IgD-negative memory B cell (primary cell): ENCODE results near the gene OR10G4. TPM values are rescaled to one million over a fixed set of nuclear protein-coding genes. Genes with fewer than 3 reads are reported as not detected.
"Not testable (repeated sequence)": the region's sequence is repeated elsewhere in the genome, so short reads cannot be mapped to it uniquely, and the experiment has no call there.

Source experiments
- H3K27ac Mint-ChIP-seq, 3 donors: one replicate each; pipeline ENCODE4 v1.8.0; 2020 to 2022; ENCODE audit warnings: mild to moderate bottlenecking in 3 of 3, mixed read lengths in 3 of 3, moderate library complexity in 1 of 3
- H3K27me3 Mint-ChIP-seq: one replicate; pipeline ENCODE4 v1.8.0; 2021; ENCODE audit warnings: mixed read lengths
- H3K36me3 Mint-ChIP-seq: one replicate; pipeline ENCODE4 v1.8.0; 2020; ENCODE audit warnings: mild to moderate bottlenecking, mixed read lengths
- H3K4me1 Mint-ChIP-seq, 3 donors: one replicate each; pipeline ENCODE4 v1.8.0; 2020 to 2022; ENCODE audit warnings: mixed read lengths in 3 of 3, mild to moderate bottlenecking in 1 of 3
- H3K4me3 Mint-ChIP-seq, 4 donors: one replicate each; pipeline ENCODE4 v1.8.0; 2020 to 2022; ENCODE audit warnings: mild to moderate bottlenecking in 4 of 4, mixed read lengths in 4 of 4, moderate library complexity in 3 of 4
- H3K9me3 Mint-ChIP-seq, 3 donors: one replicate each; pipeline ENCODE4 v1.8.0; 2020 to 2021; ENCODE audit warnings: mixed read lengths in 3 of 3, mild to moderate bottlenecking in 1 of 3
- polyA plus RNA-seq: library from polyadenylated mRNA; unstranded; fragments of 300-500 nt; fragmentation: Illumina TruSeq; gene quantifications from one replicate; pipeline ENCODE4 v1.2.3, GENCODE V29; 2021

Gene OR10G4
- polyA plus RNA-seq, result not detected

GRCh38 chr11:124012697-124013096, at the start of gene OR10G4:
Gene OR10G4, plus strand, starts transcription at chr11:124012997. Its CDS starts 2,578 bp downstream, at chr11:124015575.
- H3K27me3 Mint-ChIP-seq, result peaks cover 3% of the 10 kb centered on the region
- H3K4me1 Mint-ChIP-seq, result no peaks in the 10 kb centered on the region
- no peaks in the 10 kb centered on the region for H3K9me3 Mint-ChIP-seq
- H3K4me3 Mint-ChIP-seq, result no peak within 1 kb of the TSS
- H3K27ac Mint-ChIP-seq, result no peak within 1 kb of the TSS
- no peaks in the 10 kb centered on the region for H3K36me3 Mint-ChIP-seq

- Mint-ChIP-seq H3K27ac (no peak overlapping the region), H3K9me3 (peaks cover 0 to 9% (median 0%) of the 10 kb centered on the region in 3 donors), H3K27me3 (no peaks in the 10 kb centered on the region), H3K4me1 (no peaks in the 10 kb centered on the region), H3K4me3 (no peak overlapping the region), H3K36me3 (no peaks in the 10 kb centered on the region)
These were observed 39.0 kb upstream of the OR10G4 start for GRCh38 chr11:123973816-123974215.

- H3K27me3 Mint-ChIP-seq, result no peaks in the 10 kb centered on the region
- H3K9me3 Mint-ChIP-seq, result peaks cover 0 to 4% (median 0%) of the 10 kb centered on the region in 3 donors
- H3K4me3 Mint-ChIP-seq, result peak overlapping the region in 1 of 4 donors; percentile 10
- no peak overlapping the region for H3K27ac Mint-ChIP-seq
- no peaks in the 10 kb centered on the region for H3K36me3 Mint-ChIP-seq
- H3K4me1 Mint-ChIP-seq, result no peaks in the 10 kb centered on the region
These were observed 35.8 kb upstream of the OR10G4 start for GRCh38 chr11:123976770-123977560.

GRCh38 chr11:123977731-123978347, 35.0 kb upstream of the OR10G4 start, which contains the start of gene OR10S1:
Gene OR10S1, minus strand, starts transcription at chr11:123977781. Its CDS starts 117 bp downstream, at chr11:123977664.
- Mint-ChIP-seq H3K4me3 (peak within 1 kb of the TSS in 1 of 4 donors; percentile 10), H3K36me3 (no peaks in the 10 kb centered on the region), H3K27me3 (no peaks in the 10 kb centered on the region), H3K27ac (no peak within 1 kb of the TSS), H3K4me1 (no peaks in the 10 kb centered on the region), H3K9me3 (peaks cover 0 to 8% (median 0%) of the 10 kb centered on the region in 3 donors)

GRCh38 chr11:123979311-123979710, 33.5 kb upstream of the OR10G4 start:
- Mint-ChIP-seq H3K27ac (no peak overlapping the region), H3K4me1 (no peaks in the 10 kb centered on the region), H3K36me3 (no peaks in the 10 kb centered on the region), H3K4me3 (no peak overlapping the region), H3K9me3 (peaks cover 0 to 10% (median under 1%) of the 10 kb centered on the region in 3 donors), H3K27me3 (no peaks in the 10 kb centered on the region)

GRCh38 chr11:123995119-123995518, 17.7 kb upstream of the OR10G4 start, which contains the start of gene OR10G6:
Gene OR10G6, minus strand, starts transcription at chr11:123995161. Its CDS starts 0 bp downstream, at chr11:123995161.
- H3K4me3 Mint-ChIP-seq, result no peak within 1 kb of the TSS
- no peaks in the 10 kb centered on the region for H3K4me1 Mint-ChIP-seq
- no peaks in the 10 kb centered on the region for H3K27me3 Mint-ChIP-seq
- no peak within 1 kb of the TSS for H3K27ac Mint-ChIP-seq
- no peaks in the 10 kb centered on the region for H3K36me3 Mint-ChIP-seq
- peaks cover 0 to 4% (median 0%) of the 10 kb centered on the region in 3 donors for H3K9me3 Mint-ChIP-seq

- not testable (repeated sequence) for H3K4me1 Mint-ChIP-seq, H3K27me3 Mint-ChIP-seq, H3K9me3 Mint-ChIP-seq, H3K36me3 Mint-ChIP-seq, H3K4me3 Mint-ChIP-seq, H3K27ac Mint-ChIP-seq
These were observed 3.0 kb downstream of the OR10G4 start for GRCh38 chr11:124015837-124016236.

- Mint-ChIP-seq H3K27me3 (no peaks in the 10 kb centered on the region), H3K9me3 (no peaks in the 10 kb centered on the region), H3K4me3 (no peak within 1 kb of the TSS), H3K36me3 (no peaks in the 10 kb centered on the region), H3K4me1 (peaks cover 0 to 2% (median 0%) of the 10 kb centered on the region in 3 donors), H3K27ac (no peak within 1 kb of the TSS)
These were observed 13.7 kb downstream of the OR10G4 start, which contains the start of gene OR10G8 for GRCh38 chr11:124026498-124026897. Gene OR10G8, plus strand, starts transcription at chr11:124026798. Its CDS starts 2,825 bp downstream, at chr11:124029623.

GRCh38 chr11:124036666-124037065, 23.9 kb downstream of the OR10G4 start:
- no peak overlapping the region for H3K4me3 Mint-ChIP-seq
- H3K9me3 Mint-ChIP-seq, result no peaks in the 10 kb centered on the region
- H3K36me3 Mint-ChIP-seq, result no peaks in the 10 kb centered on the region
- H3K27me3 Mint-ChIP-seq, result no peaks in the 10 kb centered on the region
- H3K4me1 Mint-ChIP-seq, result no peaks in the 10 kb centered on the region
- no peak overlapping the region for H3K27ac Mint-ChIP-seq

GRCh38 chr11:124039557-124039956, 26.8 kb downstream of the OR10G4 start:
- no peaks in the 10 kb centered on the region for H3K9me3 Mint-ChIP-seq
- H3K36me3 Mint-ChIP-seq, result no peaks in the 10 kb centered on the region
- no peak overlapping the region for H3K4me3 Mint-ChIP-seq
- H3K27ac Mint-ChIP-seq, result peak overlapping the region in 1 of 3 donors; percentile 27
- no peaks in the 10 kb centered on the region for H3K27me3 Mint-ChIP-seq
- H3K4me1 Mint-ChIP-seq, result no peaks in the 10 kb centered on the region

- Mint-ChIP-seq H3K36me3 (no peaks in the 10 kb centered on the region), H3K27ac (no peak within 1 kb of the TSS), H3K4me3 (no peak within 1 kb of the TSS), H3K27me3 (no peaks in the 10 kb centered on the region), H3K9me3 (no peaks in the 10 kb centered on the region), H3K4me1 (no peaks in the 10 kb centered on the region)
These were observed 28.5 kb downstream of the OR10G4 start, which contains the start of gene OR10G7 for GRCh38 chr11:124041254-124041653. Gene OR10G7, minus strand, starts transcription at chr11:124041325. Its CDS starts 2,324 bp downstream, at chr11:124039001.

GRCh38 chr11:124043420-124043819, 30.6 kb downstream of the OR10G4 start:
- H3K27ac Mint-ChIP-seq, result no peak overlapping the region
- H3K4me3 Mint-ChIP-seq, result no peak overlapping the region
- no peaks in the 10 kb centered on the region for H3K27me3 Mint-ChIP-seq
- no peaks in the 10 kb centered on the region for H3K4me1 Mint-ChIP-seq
- H3K36me3 Mint-ChIP-seq, result no peaks in the 10 kb centered on the region
- no peaks in the 10 kb centered on the region for H3K9me3 Mint-ChIP-seq

GRCh38 chr11:124050748-124051147, 38.0 kb downstream of the OR10G4 start:
- Mint-ChIP-seq H3K36me3 (no peaks in the 10 kb centered on the region), H3K27ac (no peak overlapping the region), H3K27me3 (peaks cover 2% of the 10 kb centered on the region), H3K4me3 (no peak overlapping the region), H3K4me1 (no peaks in the 10 kb centered on the region), H3K9me3 (peaks cover 0 to 2% (median 0%) of the 10 kb centered on the region in 3 donors)

GRCh38 chr11:124052966-124053365, 40.2 kb downstream of the OR10G4 start:
- peaks cover 2% of the 10 kb centered on the region for H3K27me3 Mint-ChIP-seq
- peaks cover 0 to 2% (median 0%) of the 10 kb centered on the region in 3 donors for H3K9me3 Mint-ChIP-seq
- no peaks in the 10 kb centered on the region for H3K36me3 Mint-ChIP-seq
- no peak overlapping the region for H3K4me3 Mint-ChIP-seq
- H3K27ac Mint-ChIP-seq, result no peak overlapping the region
- H3K4me1 Mint-ChIP-seq, result no peaks in the 10 kb centered on the region
